Psoas muscle (tissue), 8 donors: ENCODE data around the gene RYK. TPM values are rescaled to one million over a fixed set of nuclear protein-coding genes. Genes with fewer than 3 reads are reported as not detected.

Source experiments
- ATAC-seq, 4 donors: fragments of 200-7000 bp; cut with Tn5 transposase; one replicate each; pipeline ENCODE4 v1.9.1; 2020; ENCODE audit warnings: moderate library complexity in 3 of 4, mild to moderate bottlenecking in 2 of 4
- DNase-seq, 2 donors: peaks; one replicate each; pipeline ENCODE4 v3.0.0-alpha.2; 2020
- H3K27ac ChIP-seq: fragments of 200-600 bp; one replicate; pipeline ENCODE4 v1.8.0; 2022
- H3K27me3 ChIP-seq, 3 donors: fragments of 200-600 bp in 1 of 3; one replicate each; pipeline versions ENCODE4 v1.6.1 to v1.8.0; 2013 to 2022; ENCODE audit warnings: low read length in 2 of 3, mild to moderate bottlenecking in 2 of 3, moderate library complexity in 1 of 3; ENCODE audit not compliant: insufficient read depth in 3 of 3
- H3K36me3 ChIP-seq, 2 donors: fragments of 200-600 bp in 1 of 2; one replicate each; pipeline versions ENCODE4 v1.6.1 to v1.8.0; 2013 to 2022; ENCODE audit warnings: low read depth in 1 of 2, mild to moderate bottlenecking in 1 of 2, moderate library complexity in 1 of 2; ENCODE audit not compliant: insufficient read depth in 1 of 2
- H3K4me1 ChIP-seq: fragments of 200-600 bp; one replicate; pipeline ENCODE4 v1.8.0; 2022
- H3K4me3 ChIP-seq: fragments of 200-600 bp; one replicate; pipeline ENCODE4 v1.8.0; 2022; ENCODE audit warnings: mild to moderate bottlenecking
- H3K9me3 ChIP-seq: fragments of 200-600 bp; one replicate; pipeline ENCODE4 v1.8.0; 2022
- CTCF ChIP-seq: fragments of 200-600 bp; IDR thresholded peaks from one replicate; pipeline ENCODE4 v1.8.0; 2022; ENCODE audit warnings: antibody characterized with exemption
- WGBS, 3 donors: extraction: QIAGEN DNeasy Blood & Tissue Kit; methylation state at CpG; one replicate each; pipeline versions ENCODE4 v1.1.6 to v1.1.7; 2013; 5-methylcytosine and 5-hydroxymethylcytosine counted together
- intact Hi-C, 2 donors: fragments of 100-400 bp; cut with DNase I; formaldehyde crosslinking; loops; one replicate each; pipeline versions ENCODE4 v1.11.0 to v1.14.2; 2022
- polyA plus RNA-seq, 3 donors: library from polyadenylated mRNA; stranded (reverse); fragments of 200-250 nt; gene quantifications; one replicate each; pipeline ENCODE4 v1.2.3, GENCODE V29; 2013
- total RNA-seq, 4 donors: library from RNA; stranded (reverse); fragmentation: NEBNext Ultra II Directional in 2 of 4; extraction: Animal tissue kit (Norgen Biotek cat#: 25700) in 2 of 4; gene quantifications; one replicate each; pipeline versions ENCODE4 v1.2.1 to v1.2.4, GENCODE V29; 2021 to 2023
- donor health status: healthy with polysubstance abuse.
- donor health status: DM: no; HTN: no; CAD: no; lungs with moderate emphysema.
- donor health status: Bipolar disorder and iron deficiency.
- donor health status: healthy.
- donor health status: DM: yes; HTN: yes; CAD: no.
- donor health status: DM: no; HTN: no; CAD: no.
- donor health status: DM: no; HTN: no; CAD: no.
- donor health status: DM: yes; HTN: yes; CAD: no.

Gene RYK
- total and polyA plus RNA-seq, 7 donors: 19.7 to 35.4 (median 25.8) TPM

- Histone ChIP-seq H3K27me3 (no peaks in the 10 kb centered on the region), H3K4me1 (no peaks in the 10 kb centered on the region), H3K9me3 (no peaks in the 10 kb centered on the region), H3K4me3 (no peak overlapping the region), H3K36me3 (no peaks in the 10 kb centered on the region), H3K27ac (no peak overlapping the region)
- WGBS, 3 donors: 94 to 98% (median 96%) methylated on average over 3 of the region's 3 CpGs
- DNase-seq (no peak), ATAC-seq (no peak)
- intact Hi-C loops: no loop called here
- no peak for TF ChIP-seq CTCF
These were observed 115.8 kb downstream of the RYK start for GRCh38 chr3:134134698-134135415.

GRCh38 chr3:134134240-134134639 lies 116.4 kb downstream of the RYK start:
- no peak overlapping the region for H3K4me3 ChIP-seq
- H3K4me1 ChIP-seq: no peaks in the 10 kb centered on the region
- 69 to 86% (median 84%) methylated on average over 1 of the region's 1 CpG for WGBS, 3 donors
- ATAC-seq (no peak), DNase-seq (no peak)
- H3K9me3 ChIP-seq: no peaks in the 10 kb centered on the region
- no peak for TF ChIP-seq CTCF
- H3K27ac ChIP-seq: no peak overlapping the region
- intact Hi-C loops: no loop called here
- H3K36me3 ChIP-seq: peaks cover 0 to 4% of the 10 kb centered on the region in 2 donors
- H3K27me3 ChIP-seq: no peaks in the 10 kb centered on the region

- no peak for DNase-seq
- intact Hi-C loops: no loop called here
- H3K27ac ChIP-seq: no peak overlapping the region
These were observed 117.7 kb downstream of the RYK start for GRCh38 chr3:134132961-134133360.

GRCh38 chr3:134126153-134126552 lies 124.5 kb downstream of the RYK start:
- Histone ChIP-seq H3K4me3 (no peak overlapping the region), H3K9me3 (no peaks in the 10 kb centered on the region), H3K4me1 (no peaks in the 10 kb centered on the region), H3K36me3 (peaks cover 0 to 10% of the 10 kb centered on the region in 2 donors), H3K27me3 (no peaks in the 10 kb centered on the region), H3K27ac (no peak overlapping the region)
- no peak for DNase-seq
- no peak for ATAC-seq
- WGBS, 3 donors: 56 to 71% (median 69%) methylated on average over 1 of the region's 1 CpG
- intact Hi-C loops: no loop called here
- no peak for TF ChIP-seq CTCF

More at GRCh38 chr3:134132961-134133360, 117.7 kb downstream of the RYK start:
- TF ChIP-seq CTCF: no peak
- WGBS, 3 donors: 52 to 65% (median 53%) methylated on average over 3 of the region's 3 CpGs
- Histone ChIP-seq H3K4me3 (no peak overlapping the region), H3K27me3 (no peaks in the 10 kb centered on the region), H3K9me3 (no peaks in the 10 kb centered on the region), H3K36me3 (peaks cover 0 to 10% of the 10 kb centered on the region in 2 donors), H3K4me1 (no peaks in the 10 kb centered on the region)
- ATAC-seq: no peak

GRCh38 chr3:134114726-134115125 lies 135.9 kb downstream of the RYK start:
- 88 to 96% (median 92%) methylated on average over 2 of the region's 2 CpGs for WGBS, 3 donors
- H3K4me3 ChIP-seq: no peak overlapping the region
- intact Hi-C loops: no loop called here
- peaks cover 15% of the 10 kb centered on the region for H3K9me3 ChIP-seq
- ATAC-seq (no peak), DNase-seq (no peak)
- TF ChIP-seq CTCF: no peak
- no peak overlapping the region for H3K27ac ChIP-seq
- H3K36me3 ChIP-seq: no peaks in the 10 kb centered on the region
- H3K27me3 ChIP-seq: no peaks in the 10 kb centered on the region
- no peaks in the 10 kb centered on the region for H3K4me1 ChIP-seq
